Measurements from ENCODE around the gene RBFOX1.

RBFOX1 gene

DNA sequence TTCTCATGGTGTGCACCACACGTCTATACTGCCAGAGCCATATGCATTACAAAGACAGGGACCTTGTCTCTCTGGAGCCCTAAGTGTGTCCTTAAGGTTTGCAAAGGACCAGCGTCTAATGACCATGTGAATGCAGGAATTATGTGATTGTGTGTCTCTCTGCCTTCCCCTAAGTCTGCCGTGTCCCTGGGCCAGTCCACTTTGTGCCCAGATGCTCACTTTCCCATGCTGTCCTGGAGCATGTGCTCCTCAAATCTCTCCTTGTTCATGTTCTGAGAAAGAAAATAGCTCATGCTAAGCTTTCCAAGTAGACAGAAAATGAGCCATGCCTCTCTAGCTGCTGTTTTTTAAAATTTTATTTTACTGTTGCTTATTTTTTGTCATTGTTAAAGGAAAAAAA lies 125.5 kb downstream of the RBFOX1 start:
- TF ChIP-seq, protein P1, sequence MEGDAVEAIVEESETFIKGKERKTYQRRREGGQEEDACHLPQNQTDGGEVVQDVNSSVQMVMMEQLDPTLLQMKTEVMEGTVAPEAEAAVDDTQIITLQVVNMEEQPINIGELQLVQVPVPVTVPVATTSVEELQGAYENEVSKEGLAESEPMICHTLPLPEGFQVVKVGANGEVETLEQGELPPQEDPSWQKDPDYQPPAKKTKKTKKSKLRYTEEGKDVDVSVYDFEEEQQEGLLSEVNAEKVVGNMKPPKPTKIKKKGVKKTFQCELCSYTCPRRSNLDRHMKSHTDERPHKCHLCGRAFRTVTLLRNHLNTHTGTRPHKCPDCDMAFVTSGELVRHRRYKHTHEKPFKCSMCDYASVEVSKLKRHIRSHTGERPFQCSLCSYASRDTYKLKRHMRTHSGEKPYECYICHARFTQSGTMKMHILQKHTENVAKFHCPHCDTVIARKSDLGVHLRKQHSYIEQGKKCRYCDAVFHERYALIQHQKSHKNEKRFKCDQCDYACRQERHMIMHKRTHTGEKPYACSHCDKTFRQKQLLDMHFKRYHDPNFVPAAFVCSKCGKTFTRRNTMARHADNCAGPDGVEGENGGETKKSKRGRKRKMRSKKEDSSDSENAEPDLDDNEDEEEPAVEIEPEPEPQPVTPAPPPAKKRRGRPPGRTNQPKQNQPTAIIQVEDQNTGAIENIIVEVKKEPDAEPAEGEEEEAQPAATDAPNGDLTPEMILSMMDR (IDR thresholded peaks at IDR 0.05; ENCODE audit: control insufficient read depth, extremely low read depth, insufficient read depth), result no peak
- H3K4me3 ChIP-seq (ENCODE audit: low read depth, low read length), result no peak overlapping the region
- no peak for DNase-seq (ENCODE audit: low read depth)

GRCh38 chr16:7470344-7470743 lies 137.7 kb downstream of the RBFOX1 start:
- H3K4me3 ChIP-seq (ENCODE audit: low read depth, low read length), result no peak overlapping the region
- DNase-seq (ENCODE audit: low read depth), result no peak
- TF ChIP-seq, protein P1 (IDR thresholded peaks at IDR 0.05; ENCODE audit: control insufficient read depth, extremely low read depth, insufficient read depth), result no peak

GRCh38 chr16:7471268-7471667 lies 138.6 kb downstream of the RBFOX1 start:
- TF ChIP-seq, protein P1 (IDR thresholded peaks at IDR 0.05; ENCODE audit: control insufficient read depth, extremely low read depth, insufficient read depth), result no peak
- DNase-seq (ENCODE audit: low read depth), result no peak
- H3K4me3 ChIP-seq (ENCODE audit: low read depth, low read length), result no peak overlapping the region

DNA sequence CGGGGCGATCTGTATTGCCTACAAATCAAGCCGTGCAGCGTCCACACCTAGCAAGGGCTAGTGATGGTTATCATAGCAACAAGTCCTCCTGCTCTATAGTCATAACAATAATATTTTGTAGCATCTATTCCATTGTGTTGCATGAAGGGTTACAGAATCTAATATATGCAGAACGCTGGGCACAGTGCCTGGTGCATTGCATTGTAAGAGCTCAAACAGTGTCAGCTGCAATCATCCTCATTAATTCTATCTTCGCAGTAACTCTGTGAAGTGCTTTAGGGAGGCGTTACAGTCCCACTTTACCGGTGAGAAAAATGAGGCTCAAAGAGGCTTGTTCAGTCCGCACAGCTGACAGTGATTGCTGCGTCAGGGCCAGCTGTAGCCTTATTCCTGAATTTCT lies 149.4 kb downstream of the RBFOX1 start:
- TF ChIP-seq, protein P1 (IDR thresholded peaks at IDR 0.05; ENCODE audit: control insufficient read depth, extremely low read depth, insufficient read depth), result no peak
- no peak for DNase-seq (ENCODE audit: low read depth)

DNA sequence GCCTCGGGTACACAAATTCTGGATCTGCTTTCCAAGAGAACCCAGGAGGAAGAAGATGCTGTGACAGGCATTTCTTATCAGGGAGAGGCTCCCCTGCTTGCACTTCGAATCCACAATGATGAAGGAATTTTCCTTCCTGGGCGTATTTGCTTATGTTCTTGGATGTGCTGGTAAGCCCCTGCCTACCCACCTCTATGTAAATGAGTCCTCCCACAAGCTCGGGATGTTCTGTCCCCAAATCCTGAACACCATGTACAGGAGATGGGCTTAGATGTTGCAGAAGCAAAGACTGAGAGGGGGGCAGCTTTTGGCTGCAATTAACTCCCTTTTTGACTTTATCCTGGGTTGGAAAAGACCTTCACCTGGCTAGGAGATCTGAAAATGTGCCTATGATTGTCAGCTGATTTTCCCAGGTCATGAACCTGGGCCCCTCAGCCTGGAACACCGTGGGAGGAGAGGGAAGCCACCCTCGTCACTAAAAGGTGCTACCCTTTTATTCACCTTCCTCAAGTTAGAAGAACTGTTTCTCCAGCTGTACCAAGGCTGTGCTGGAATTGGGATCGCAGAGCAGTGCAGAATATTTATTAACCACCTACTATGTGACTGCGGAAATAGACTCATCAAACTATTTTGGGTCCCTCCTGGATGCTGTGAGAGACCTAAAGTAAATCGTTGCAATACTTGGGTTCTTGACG lies 150.1 kb downstream of the RBFOX1 start:
- no peak overlapping the region for H3K4me3 ChIP-seq (ENCODE audit: low read depth, low read length)
- DNase-seq (ENCODE audit: low read depth), result no peak
- TF ChIP-seq, protein P1 (IDR thresholded peaks at IDR 0.05; ENCODE audit: control insufficient read depth, extremely low read depth, insufficient read depth), result no peak

More for the DNA sequence above, 149.4 kb downstream of the RBFOX1 start:
- no peak overlapping the region for H3K4me3 ChIP-seq (ENCODE audit: low read depth, low read length)

DNA sequence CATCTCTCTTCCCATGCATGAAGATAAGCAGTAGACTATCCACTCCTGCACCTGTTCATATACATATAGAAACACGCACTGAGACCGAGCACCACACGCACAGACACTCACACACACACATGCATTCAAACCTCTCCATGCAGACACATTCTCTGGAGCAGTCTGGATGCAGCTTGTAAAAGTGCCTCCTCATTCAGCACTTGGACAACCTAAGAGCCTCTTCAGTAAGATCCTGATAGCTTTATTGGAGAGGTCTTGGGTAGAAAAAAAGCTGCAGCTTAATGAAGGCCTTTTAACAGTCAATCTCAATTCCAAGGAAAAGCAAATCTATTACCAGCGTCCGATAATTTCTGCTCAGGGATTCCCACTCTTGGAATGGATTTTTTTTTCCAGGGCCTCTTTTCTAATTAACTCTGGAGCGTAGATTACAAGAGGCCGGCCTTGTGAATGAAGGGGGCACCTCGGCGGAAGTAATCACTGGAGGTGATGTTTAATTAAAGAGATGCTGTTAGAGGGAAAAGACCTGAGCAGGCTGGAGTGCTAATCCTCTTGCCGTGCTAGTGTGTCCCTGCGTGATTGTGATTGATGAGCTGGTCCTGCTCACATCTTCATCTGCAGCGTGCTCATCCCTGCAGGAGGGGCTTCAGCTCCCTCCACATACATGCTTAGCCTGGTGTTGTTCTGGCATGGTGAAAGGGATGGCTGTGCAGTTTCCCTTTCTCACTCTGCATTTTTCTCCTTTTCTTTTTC lies 155.1 kb downstream of the RBFOX1 start:
- TF ChIP-seq, protein P1 (IDR thresholded peaks at IDR 0.05; ENCODE audit: control insufficient read depth, extremely low read depth, insufficient read depth), result no peak
- no peak overlapping the region for H3K4me3 ChIP-seq (ENCODE audit: low read depth, low read length)
- no peak for DNase-seq (ENCODE audit: low read depth)

All from LNCaP clone FGC (cell line).